Stimulated activated naive CD4-positive, alpha-beta T cell treated with Interleukin-2 at 50 U/mL for 16 hours (primary cell): ENCODE data around the gene AMDHD2.
"Not testable (repeated sequence)": the region's sequence is repeated elsewhere in the genome, so short reads cannot be mapped to it uniquely, and the experiment has no call there.

Experiments used
- DNase-seq: peaks from one replicate; lab custom pipeline; 2025; lab: John Stamatoyannopoulos, UW

AMDHD2 gene

GRCh38 chr16:2580143-2580542, 60.0 kb downstream of the AMDHD2 start:
- DNase-seq, result not testable (repeated sequence)

GRCh38 chr16:2580818-2581217, 60.6 kb downstream of the AMDHD2 start:
- DNase-seq, result not testable (repeated sequence)
